Natural killer cell (primary cell): Measurements from ENCODE around the gene MACF1. TPM values are rescaled to one million over a fixed set of nuclear protein-coding genes. Genes with fewer than 3 reads are reported as not detected.

Experiments used
- ATAC-seq, 3 donors: fragments of 150-1000 bp in 2 of 3; fragments of 200-7000 bp in 1 of 3; cut with Tn5 transposase; 1 replicate in 1 of 3; 2 replicates in 2 of 3; pipeline ENCODE4 v1.10.0; 2021; ENCODE audit warnings: mild to moderate bottlenecking in 2 of 3, moderate library complexity in 2 of 3
- DNase-seq, 2 donors: peaks; one replicate each; pipeline versions ENCODE4 v3.0.0 to v3.0.0-alpha.2; 2013 to 2021; ENCODE audit warnings: mixed read lengths in 1 of 2
- H3K27ac ChIP-seq: one replicate; pipeline ENCODE4 v1.5.1; 2013; ENCODE audit warnings: mild to moderate bottlenecking, low read length
- H3K27me3 ChIP-seq: one replicate; pipeline ENCODE4 v1.6.1; 2013; ENCODE audit warnings: low read length; ENCODE audit not compliant: control insufficient read depth, insufficient read depth
- H3K36me3 ChIP-seq: one replicate; pipeline ENCODE4 v1.6.1; 2013; ENCODE audit warnings: low read length; ENCODE audit not compliant: control insufficient read depth, insufficient read depth
- H3K4me1 ChIP-seq: one replicate; pipeline ENCODE4 v1.6.1; 2013; ENCODE audit warnings: low read length; ENCODE audit not compliant: control insufficient read depth, insufficient read depth
- H3K4me3 ChIP-seq: one replicate; pipeline ENCODE4 v1.5.1; 2013; ENCODE audit warnings: low read length
- H3K9me3 ChIP-seq: one replicate; pipeline ENCODE4 v1.6.1; 2013; ENCODE audit warnings: low read length; ENCODE audit not compliant: control insufficient read depth, insufficient read depth
- H3K27ac Mint-ChIP-seq, 2 donors: one replicate each; pipeline ENCODE4 v1.8.0; 2022; ENCODE audit warnings: mild to moderate bottlenecking in 2 of 2, mixed read lengths in 2 of 2, moderate library complexity in 1 of 2
- H3K27me3 Mint-ChIP-seq, 2 donors: one replicate each; pipeline ENCODE4 v1.8.0; 2022; ENCODE audit warnings: low read depth in 2 of 2, mixed read lengths in 2 of 2
- H3K36me3 Mint-ChIP-seq: one replicate; pipeline ENCODE4 v1.8.0; 2022; ENCODE audit warnings: mixed read lengths
- H3K4me1 Mint-ChIP-seq, 2 donors: one replicate each; pipeline ENCODE4 v1.8.0; 2022; ENCODE audit warnings: mixed read lengths in 2 of 2
- H3K4me3 Mint-ChIP-seq: one replicate; pipeline ENCODE4 v1.8.0; 2022; ENCODE audit warnings: mild to moderate bottlenecking, moderate library complexity, mixed read lengths
- H3K9me3 Mint-ChIP-seq, 2 donors: one replicate each; pipeline ENCODE4 v1.8.0; 2022; ENCODE audit warnings: mixed read lengths in 2 of 2
- CTCF ChIP-seq: fragments of 200-600 bp; IDR thresholded peaks from one replicate; pipeline ENCODE4 v1.8.0; 2022; ENCODE audit warnings: antibody characterized with exemption
- WGBS: methylation state at CpG from one replicate; pipeline ENCODE4 v1.1.7; 2013; ENCODE audit warnings: missing lambda C conversion rate; ENCODE audit not compliant: insufficient coverage; 5-methylcytosine and 5-hydroxymethylcytosine counted together
- intact Hi-C: fragments of 100-400 bp; cut with micrococcal nuclease; formaldehyde crosslinking; loops from one replicate; pipeline ENCODE4 v1.14.2; 2022
- total RNA-seq, 4 donors: library from RNA; stranded (reverse); fragments of 120-200 nt in 1 of 4; gene quantifications; one replicate each; pipeline versions ENCODE4 v1.2.3 to v1.2.4, GENCODE V29; 2013 to 2022

Gene MACF1
- total RNA-seq, 3 donors from 2014 or later (not counting 1 experiment from before 2014, with no cell fraction given) = 752 to 811 (median 752) TPM

- Mint-ChIP-seq H3K36me3 (peaks cover 30% of the 10 kb centered on the region), H3K27ac (peak overlapping the region; percentile 19 to 67), H3K4me3 (no peak overlapping the region), H3K4me1 (peaks cover 2 to 9% of the 10 kb centered on the region in 2 donors), H3K9me3 (no peaks in the 10 kb centered on the region), H3K27me3 (no peaks in the 10 kb centered on the region)
- no peak overlapping the region for H3K27ac ChIP-seq
- no peaks in the 10 kb centered on the region for H3K9me3 ChIP-seq
- peaks cover 72% of the 10 kb centered on the region for H3K36me3 ChIP-seq
- DNase-seq (no peak), ATAC-seq (no peak)
- no peaks in the 10 kb centered on the region for H3K4me1 ChIP-seq
- WGBS = 100% methylated on average over 1 of the region's 2 CpGs
- no peak overlapping the region for H3K4me3 ChIP-seq
- intact Hi-C loops = no loop called here
- H3K27me3 ChIP-seq = no peaks in the 10 kb centered on the region
- TF ChIP-seq CTCF = no peak
Observed at GRCh38 chr1:39363267-39363666, 158.8 kb downstream of the MACF1 start.

- intact Hi-C loops = no loop called here
- DNase-seq = no peak
- TF ChIP-seq CTCF = no peak
- peak overlapping the region; percentile 20 to 43 for H3K27ac Mint-ChIP-seq
- Histone ChIP-seq H3K27ac (no peak overlapping the region), H3K4me3 (no peak overlapping the region), H3K27me3 (no peaks in the 10 kb centered on the region), H3K36me3 (peaks cover 74% of the 10 kb centered on the region), H3K4me1 (no peaks in the 10 kb centered on the region), H3K9me3 (no peaks in the 10 kb centered on the region)
- H3K4me1 Mint-ChIP-seq = peaks cover 4 to 6% of the 10 kb centered on the region in 2 donors
- WGBS = 100% methylated on average over 1 of the region's 1 CpG
- H3K36me3 Mint-ChIP-seq = peaks cover 16% of the 10 kb centered on the region
- ATAC-seq = no peak
- H3K27me3 Mint-ChIP-seq = no peaks in the 10 kb centered on the region
- no peak overlapping the region for H3K4me3 Mint-ChIP-seq
- no peaks in the 10 kb centered on the region for H3K9me3 Mint-ChIP-seq
Observed at GRCh38 chr1:39368045-39368444, 163.6 kb downstream of the MACF1 start.

GRCh38 chr1:39369565-39369964 is 165.1 kb downstream of the MACF1 start:
- H3K27me3 ChIP-seq = no peaks in the 10 kb centered on the region
- no peak for ATAC-seq
- H3K36me3 ChIP-seq = peaks cover 78% of the 10 kb centered on the region
- intact Hi-C loops = no loop called here
- H3K4me3 ChIP-seq = no peak overlapping the region
- no peaks in the 10 kb centered on the region for H3K9me3 Mint-ChIP-seq
- no peak overlapping the region for H3K27ac ChIP-seq
- no peaks in the 10 kb centered on the region for H3K4me1 ChIP-seq
- no peak for DNase-seq
- H3K4me1 Mint-ChIP-seq = peaks cover 0 to 6% of the 10 kb centered on the region in 2 donors
- peaks cover 16% of the 10 kb centered on the region for H3K36me3 Mint-ChIP-seq
- H3K27ac Mint-ChIP-seq = peak overlapping the region in 1 of 2 donors; percentile 51
- H3K27me3 Mint-ChIP-seq = no peaks in the 10 kb centered on the region
- no peak for TF ChIP-seq CTCF
- 97% methylated on average over 4 of the region's 4 CpGs for WGBS
- H3K4me3 Mint-ChIP-seq = no peak overlapping the region
- H3K9me3 ChIP-seq = no peaks in the 10 kb centered on the region

GRCh38 chr1:39370602-39371001 is 166.1 kb downstream of the MACF1 start:
- no peak overlapping the region for H3K27ac ChIP-seq
- ATAC-seq = no peak
- DNase-seq = no peak
- H3K4me1 Mint-ChIP-seq = peaks cover 0 to 6% of the 10 kb centered on the region in 2 donors
- H3K9me3 ChIP-seq = no peaks in the 10 kb centered on the region
- H3K27ac Mint-ChIP-seq = no peak overlapping the region
- no peaks in the 10 kb centered on the region for H3K27me3 ChIP-seq
- peaks cover 16% of the 10 kb centered on the region for H3K36me3 Mint-ChIP-seq
- intact Hi-C loops = no loop called here
- no peak for TF ChIP-seq CTCF
- 92% methylated on average over 1 of the region's 1 CpG for WGBS
- H3K27me3 Mint-ChIP-seq = no peaks in the 10 kb centered on the region
- no peak overlapping the region for H3K4me3 ChIP-seq
- H3K9me3 Mint-ChIP-seq = no peaks in the 10 kb centered on the region
- H3K36me3 ChIP-seq = peaks cover 78% of the 10 kb centered on the region
- no peaks in the 10 kb centered on the region for H3K4me1 ChIP-seq
- H3K4me3 Mint-ChIP-seq = no peak overlapping the region
